ENCODE results near the gene FHOD3.

The FHOD3 gene

DNA sequence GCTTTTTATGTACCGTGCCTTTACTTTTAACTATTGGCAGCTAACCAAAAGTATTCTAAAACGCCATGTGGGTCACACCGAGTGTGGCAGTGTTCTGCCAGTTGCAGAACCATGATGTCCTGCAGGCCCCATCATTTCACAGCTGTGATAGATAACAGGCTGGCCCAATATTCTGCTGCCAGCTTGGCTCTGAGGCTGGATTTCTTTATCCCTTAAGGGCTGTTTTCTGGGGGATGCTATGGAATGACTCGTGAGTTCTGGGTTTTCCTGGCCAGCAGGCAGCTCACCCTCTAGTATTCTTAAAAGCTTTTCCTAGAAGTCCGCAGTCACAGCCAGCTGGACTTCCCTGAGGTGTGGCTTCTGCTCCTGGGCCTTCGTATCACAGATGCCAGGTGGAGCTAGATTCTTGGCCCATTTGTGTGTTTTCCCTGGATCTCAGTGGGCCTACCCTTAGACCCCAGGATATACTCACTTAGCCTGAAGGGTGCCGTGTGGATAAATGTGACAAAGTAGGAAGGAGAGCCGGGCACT lies 41.0 kb downstream of the FHOD3 start:
- no peak for DNase-seq (ENCODE audit: low read depth)
- H3K4me3 ChIP-seq (ENCODE audit: low read depth, low read length) = no peak overlapping the region
- TF ChIP-seq POLR2A (IDR thresholded peaks at IDR 0.05; ENCODE audit: extremely low read depth, insufficient read length) (no peak), MYC (IDR thresholded peaks at IDR 0.05; ENCODE audit: low read depth, low read length) (no peak)
- TF ChIP-seq, protein P1, sequence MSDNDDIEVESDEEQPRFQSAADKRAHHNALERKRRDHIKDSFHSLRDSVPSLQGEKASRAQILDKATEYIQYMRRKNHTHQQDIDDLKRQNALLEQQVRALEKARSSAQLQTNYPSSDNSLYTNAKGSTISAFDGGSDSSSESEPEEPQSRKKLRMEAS (IDR thresholded peaks at IDR 0.05; ENCODE audit: low read depth, low read length) = no peak
- TF ChIP-seq, protein P2, sequence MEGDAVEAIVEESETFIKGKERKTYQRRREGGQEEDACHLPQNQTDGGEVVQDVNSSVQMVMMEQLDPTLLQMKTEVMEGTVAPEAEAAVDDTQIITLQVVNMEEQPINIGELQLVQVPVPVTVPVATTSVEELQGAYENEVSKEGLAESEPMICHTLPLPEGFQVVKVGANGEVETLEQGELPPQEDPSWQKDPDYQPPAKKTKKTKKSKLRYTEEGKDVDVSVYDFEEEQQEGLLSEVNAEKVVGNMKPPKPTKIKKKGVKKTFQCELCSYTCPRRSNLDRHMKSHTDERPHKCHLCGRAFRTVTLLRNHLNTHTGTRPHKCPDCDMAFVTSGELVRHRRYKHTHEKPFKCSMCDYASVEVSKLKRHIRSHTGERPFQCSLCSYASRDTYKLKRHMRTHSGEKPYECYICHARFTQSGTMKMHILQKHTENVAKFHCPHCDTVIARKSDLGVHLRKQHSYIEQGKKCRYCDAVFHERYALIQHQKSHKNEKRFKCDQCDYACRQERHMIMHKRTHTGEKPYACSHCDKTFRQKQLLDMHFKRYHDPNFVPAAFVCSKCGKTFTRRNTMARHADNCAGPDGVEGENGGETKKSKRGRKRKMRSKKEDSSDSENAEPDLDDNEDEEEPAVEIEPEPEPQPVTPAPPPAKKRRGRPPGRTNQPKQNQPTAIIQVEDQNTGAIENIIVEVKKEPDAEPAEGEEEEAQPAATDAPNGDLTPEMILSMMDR (IDR thresholded peaks at IDR 0.05; ENCODE audit: low read depth, low read length) = no peak

DNA sequence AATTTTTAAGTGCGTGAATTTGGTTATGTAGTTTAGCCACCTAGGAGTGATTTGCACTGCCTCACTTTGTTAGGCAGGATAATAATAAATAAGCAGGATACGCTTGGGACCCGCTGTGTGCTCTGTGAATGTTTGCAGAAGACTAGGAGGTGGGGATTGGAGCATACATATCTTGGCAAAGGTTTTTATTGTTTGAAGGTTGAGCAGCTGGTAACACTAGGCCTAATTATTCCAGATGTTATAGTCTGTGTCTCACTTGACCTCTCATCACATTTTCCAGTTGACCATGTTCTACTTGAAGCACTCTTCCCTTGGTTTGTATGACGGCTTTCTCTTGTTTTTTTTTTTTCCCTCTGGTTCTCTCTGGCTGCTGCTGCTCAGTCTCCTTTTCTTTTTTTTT lies 42.7 kb downstream of the FHOD3 start:
- DNase-seq (ENCODE audit: low read depth) = no peak
- TF ChIP-seq, protein P2 (IDR thresholded peaks at IDR 0.05; ENCODE audit: low read depth, low read length) = no peak
- TF ChIP-seq, protein P1 (IDR thresholded peaks at IDR 0.05; ENCODE audit: low read depth, low read length) = no peak
- no peak for TF ChIP-seq POLR2A (IDR thresholded peaks at IDR 0.05; ENCODE audit: extremely low read depth, insufficient read length)

DNA sequence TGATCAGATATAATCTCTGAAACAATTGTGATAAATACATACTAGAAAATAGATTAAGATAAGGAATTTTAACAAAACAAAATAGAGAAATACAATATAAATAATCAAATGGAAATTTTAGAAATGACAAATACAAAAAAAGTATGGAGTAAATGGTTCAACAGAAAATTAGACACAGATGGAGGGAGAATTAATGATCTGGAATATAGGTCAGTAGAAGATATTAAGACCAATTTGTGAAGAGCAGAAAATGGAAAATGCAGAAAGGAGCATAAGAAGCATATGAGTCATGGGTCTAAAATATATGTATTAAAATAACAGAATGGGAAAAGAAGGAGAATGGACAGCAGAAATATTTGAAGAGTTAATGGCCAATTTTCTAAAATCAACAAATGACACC lies 44.4 kb downstream of the FHOD3 start:
- H3K4me3 ChIP-seq (ENCODE audit: low read depth, low read length) = no peak overlapping the region
- DNase-seq (ENCODE audit: low read depth) = no peak
- TF ChIP-seq, protein P1 (IDR thresholded peaks at IDR 0.05; ENCODE audit: low read depth, low read length) = no peak
- TF ChIP-seq, protein P2 (IDR thresholded peaks at IDR 0.05; ENCODE audit: low read depth, low read length) = no peak
- TF ChIP-seq POLR2A (IDR thresholded peaks at IDR 0.05; ENCODE audit: extremely low read depth, insufficient read length) = no peak
- TF ChIP-seq MYC (IDR thresholded peaks at IDR 0.05; ENCODE audit: low read depth, low read length) = no peak

More for the DNA sequence above, 42.7 kb downstream of the FHOD3 start:
- no peak overlapping the region for H3K4me3 ChIP-seq (ENCODE audit: low read depth, low read length)

DNA sequence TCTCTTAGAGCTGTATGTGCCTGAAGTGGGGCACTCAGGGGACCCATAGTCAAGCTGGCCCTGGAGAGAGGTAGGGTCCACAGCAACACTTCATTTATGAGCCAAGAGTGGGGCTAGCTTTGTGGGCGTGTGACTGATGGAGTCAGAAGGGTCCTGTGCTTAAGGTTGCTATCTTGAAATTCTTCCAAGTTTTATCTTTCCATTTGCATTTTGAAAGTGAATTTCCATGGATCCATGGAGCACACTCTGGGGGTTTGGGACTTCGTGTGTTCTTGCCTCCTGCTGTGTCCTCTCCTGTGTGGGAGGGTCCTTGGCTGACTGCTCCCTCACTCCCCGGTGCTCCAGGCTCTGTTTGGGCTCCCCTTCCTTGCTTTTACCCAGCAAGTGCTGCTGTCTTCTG lies 50.8 kb downstream of the FHOD3 start:
- TF ChIP-seq, protein P2 (IDR thresholded peaks at IDR 0.05; ENCODE audit: low read depth, low read length) = no peak
- TF ChIP-seq MYC (IDR thresholded peaks at IDR 0.05; ENCODE audit: low read depth, low read length) = no peak
- no peak for TF ChIP-seq POLR2A (IDR thresholded peaks at IDR 0.05; ENCODE audit: extremely low read depth, insufficient read length)
- TF ChIP-seq, protein P1 (IDR thresholded peaks at IDR 0.05; ENCODE audit: low read depth, low read length) = no peak
- DNase-seq (ENCODE audit: low read depth) = no peak
- no peak overlapping the region for H3K4me3 ChIP-seq (ENCODE audit: low read depth, low read length)

DNA sequence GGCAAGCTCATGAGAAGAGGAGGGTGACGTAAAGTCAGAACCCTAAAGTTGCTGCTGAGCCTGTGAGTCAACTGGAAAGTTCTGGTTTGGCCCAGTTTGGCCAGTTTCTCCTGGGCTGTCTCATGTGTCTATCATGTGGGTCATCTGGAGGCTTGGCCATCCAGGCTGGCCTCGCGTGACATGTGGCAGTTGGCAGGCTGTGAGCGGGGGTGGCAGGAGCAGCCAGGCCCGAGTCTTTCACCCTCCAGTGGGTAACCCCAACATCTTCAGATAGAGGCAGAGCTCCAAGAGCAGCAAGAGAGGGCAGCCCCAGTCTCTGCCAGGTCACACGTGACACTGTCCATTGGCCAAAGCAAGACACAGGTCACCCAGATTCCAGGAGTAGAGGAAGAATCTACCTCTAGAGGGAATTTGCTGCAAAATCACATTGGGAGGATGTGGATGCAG lies 51.5 kb downstream of the FHOD3 start:
- no peak for DNase-seq (ENCODE audit: low read depth)
- TF ChIP-seq, protein P1 (IDR thresholded peaks at IDR 0.05; ENCODE audit: low read depth, low read length) = no peak
- no peak overlapping the region for H3K4me3 ChIP-seq (ENCODE audit: low read depth, low read length)

DNA sequence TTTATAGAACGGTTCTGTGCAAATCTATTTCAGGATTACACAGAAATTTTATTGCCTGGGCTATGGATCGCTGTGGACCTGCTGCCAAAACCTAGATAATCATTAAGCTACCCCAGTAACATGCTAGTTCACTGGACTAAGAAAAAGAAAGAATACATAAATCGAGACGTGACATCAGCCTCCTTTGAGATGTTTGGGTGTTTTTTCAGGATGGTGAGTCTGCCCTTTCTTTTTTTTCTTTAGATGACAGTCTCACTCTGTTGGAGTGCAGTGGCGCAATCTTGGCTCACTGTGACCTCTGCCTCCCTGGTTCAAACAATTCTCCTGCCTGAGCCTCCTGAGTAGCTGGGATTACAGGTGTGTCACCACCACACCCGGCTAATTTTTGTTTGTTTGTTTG lies 52.0 kb downstream of the FHOD3 start:
- TF ChIP-seq POLR2A (IDR thresholded peaks at IDR 0.05; ENCODE audit: extremely low read depth, insufficient read length) = no peak
- TF ChIP-seq, protein P2 (IDR thresholded peaks at IDR 0.05; ENCODE audit: low read depth, low read length) = no peak
- TF ChIP-seq, protein P1 (IDR thresholded peaks at IDR 0.05; ENCODE audit: low read depth, low read length) = no peak
- TF ChIP-seq MYC (IDR thresholded peaks at IDR 0.05; ENCODE audit: low read depth, low read length) = no peak
- DNase-seq (ENCODE audit: low read depth) = no peak
- H3K4me3 ChIP-seq (ENCODE audit: low read depth, low read length) = no peak overlapping the region
